ENCODE results near the gene PLCH2.
"Not testable (repeated sequence)": the region's sequence is repeated elsewhere in the genome, so short reads cannot be mapped to it uniquely, and the experiment has no call there.

Gene PLCH2

GRCh38 chr1:2549367-2550029, 73.4 kb downstream of the PLCH2 start:
- DNase-seq, result not testable (repeated sequence)

- DNase-seq, result not testable (repeated sequence)
These were observed 74.3 kb downstream of the PLCH2 start for GRCh38 chr1:2550309-2550861.

- not testable (repeated sequence) for DNase-seq
These were observed 75.5 kb downstream of the PLCH2 start for GRCh38 chr1:2551544-2551943.

GRCh38 chr1:2552189-2552588, 76.1 kb downstream of the PLCH2 start:
- DNase-seq, result no peak

GRCh38 chr1:2553076-2553475, 77.0 kb downstream of the PLCH2 start:
- not testable (repeated sequence) for DNase-seq

GRCh38 chr1:2553871-2554620, 78.0 kb downstream of the PLCH2 start:
- DNase-seq, result no peak

GRCh38 chr1:2554621-2555387, 78.7 kb downstream of the PLCH2 start:
- DNase-seq, result peak; percentile 40
